GM12865 (cell line): ENCODE results near the gene CISD3.

Source experiments
- DNase-seq: peaks from one replicate; pipeline ENCODE4 v3.0.0; 2010; ENCODE audit warnings: low read depth
- H3K4me3 ChIP-seq: 2 replicates; pipeline ENCODE4 v1.5.1; 2011; ENCODE audit warnings: mild to moderate bottlenecking, low read depth, low read length, control low read depth
- CTCF ChIP-seq: IDR thresholded peaks from 2 replicates; pipeline ENCODE4 v1.5.1; 2011; ENCODE audit warnings: low read length, control low read depth, low read depth, inconsistent platforms; ENCODE audit not compliant: insufficient read depth; ENCODE audit errors: missing control alignments

Gene CISD3

GRCh38 chr17:38733282-38733981, 3.3 kb downstream of the CISD3 start:
- no peak for DNase-seq
- no peak overlapping the region for H3K4me3 ChIP-seq
- no peak for TF ChIP-seq CTCF

GRCh38 chr17:38733982-38734973, 4.1 kb downstream of the CISD3 start:
- H3K4me3 ChIP-seq, result no peak overlapping the region
- TF ChIP-seq CTCF, result peak; percentile 40
- peak; percentile 57 for DNase-seq

GRCh38 chr17:38735161-38735997, 5.2 kb downstream of the CISD3 start:
- peak; percentile 61 for DNase-seq
- peak; percentile 90 for TF ChIP-seq CTCF
- H3K4me3 ChIP-seq, result no peak overlapping the region

GRCh38 chr17:38738007-38738662, 8.0 kb downstream of the CISD3 start:
- H3K4me3 ChIP-seq, result no peak overlapping the region
- no peak for TF ChIP-seq CTCF
- DNase-seq, result peak; percentile 73

- no peak for TF ChIP-seq CTCF
- H3K4me3 ChIP-seq, result no peak overlapping the region
- no peak for DNase-seq
These were observed 8.5 kb downstream of the CISD3 start for GRCh38 chr17:38738686-38739085.

GRCh38 chr17:38739305-38739704, 9.2 kb downstream of the CISD3 start:
- no peak for TF ChIP-seq CTCF
- DNase-seq, result no peak

More at GRCh38 chr17:38739305-38739704, 9.2 kb downstream of the CISD3 start:
- H3K4me3 ChIP-seq, result no peak overlapping the region
